GM23338 (cell line): ENCODE data around the gene ENTPD6. TPM values are rescaled to one million over a fixed set of nuclear protein-coding genes. Genes with fewer than 3 reads are reported as not detected.

Experiments
- ATAC-seq: fragments of 200-7000 bp; cut with Tn5 transposase; 3 replicates; pipeline ENCODE4 v1.9.1; 2020
- DNase-seq: peaks from one replicate; pipeline ENCODE4 v3.0.0-alpha.2; 2015; ENCODE audit warnings: low spot score
- H2AFZ ChIP-seq: fragments of 200-600 bp; sonication (generic); 2 replicates; pipeline ENCODE4 v1.8.0; 2016; ENCODE audit warnings: antibody characterized with exemption, mild to moderate bottlenecking, moderate library complexity
- H3F3A ChIP-seq: fragments of 200-600 bp; sonication (generic); replicated peaks from 2 replicates; pipeline ENCODE4 v1.8.0; 2017; ENCODE audit warnings: antibody characterized with exemption, mixed run types, low read depth
- H3K27ac ChIP-seq: fragments of 200-600 bp; sonication (generic); 2 replicates; pipeline ENCODE4 v1.6.1; 2016; ENCODE audit warnings: low read depth
- H3K27me3 ChIP-seq: fragments of 200-600 bp; sonication (generic); 2 replicates; pipeline ENCODE4 v1.8.0; 2016; ENCODE audit warnings: mild to moderate bottlenecking, mixed run types, moderate library complexity; ENCODE audit not compliant: insufficient read depth
- H3K36me3 ChIP-seq: fragments of 200-600 bp; sonication (generic); 2 replicates; pipeline ENCODE4 v1.8.0; 2016; ENCODE audit warnings: mild to moderate bottlenecking; ENCODE audit not compliant: insufficient read depth
- H3K4me1 ChIP-seq: fragments of 200-600 bp; sonication (generic); 2 replicates; pipeline ENCODE4 v1.8.0; 2016; ENCODE audit warnings: mild to moderate bottlenecking, moderate library complexity; ENCODE audit not compliant: insufficient read depth
- H3K4me2 ChIP-seq: fragments of 200-600 bp; sonication (generic); 2 replicates; pipeline ENCODE4 v1.7.1; 2017; ENCODE audit warnings: mixed run types
- H3K4me3 ChIP-seq: fragments of 200-600 bp; sonication (generic); 2 replicates; pipeline ENCODE4 v1.6.1; 2016; ENCODE audit warnings: mixed run types
- H3K79me2 ChIP-seq: fragments of 200-600 bp; sonication (generic); replicated peaks from 2 replicates; pipeline ENCODE4 v1.8.0; 2017; ENCODE audit warnings: mild to moderate bottlenecking; ENCODE audit not compliant: insufficient read depth
- H3K9me2 ChIP-seq: fragments of 200-600 bp; sonication (generic); 2 replicates; pipeline ENCODE4 v1.8.0; 2017; ENCODE audit not compliant: insufficient read depth
- H4K20me1 ChIP-seq: fragments of 200-600 bp; sonication (generic); replicated peaks from 2 replicates; pipeline ENCODE4 v1.8.0; 2017; ENCODE audit warnings: mild to moderate bottlenecking; ENCODE audit not compliant: insufficient read depth
- H3K27ac Mint-ChIP-seq: 2 replicates; pipeline ENCODE4 v1.8.0; 2020; ENCODE audit warnings: inconsistent platforms, mild to moderate bottlenecking, moderate library complexity, mixed read lengths
- H3K27me3 Mint-ChIP-seq: 3 replicates; pipeline ENCODE4 v1.8.0; 2022; ENCODE audit warnings: low read depth, mild to moderate bottlenecking, moderate library complexity, mixed read lengths, inconsistent platforms; ENCODE audit not compliant: insufficient read depth, poor library complexity
- H3K36me3 Mint-ChIP-seq: 3 replicates; pipeline ENCODE4 v1.8.0; 2021; ENCODE audit warnings: low read depth, mild to moderate bottlenecking, inconsistent platforms, moderate library complexity, mixed read lengths
- H3K4me1 Mint-ChIP-seq: 3 replicates; pipeline ENCODE4 v1.8.0; 2020; ENCODE audit warnings: mild to moderate bottlenecking, inconsistent platforms, mixed read lengths
- H3K4me3 Mint-ChIP-seq: 3 replicates; pipeline ENCODE4 v1.8.0; 2021; ENCODE audit warnings: moderate library complexity, mild to moderate bottlenecking, inconsistent platforms, mixed read lengths
- H3K9me3 Mint-ChIP-seq: 3 replicates; pipeline ENCODE4 v1.8.0; 2020; ENCODE audit warnings: moderate library complexity, mild to moderate bottlenecking, inconsistent platforms, mixed read lengths
- ETS1 ChIP-seq: IDR thresholded peaks from 2 replicates; pipeline ENCODE4 v1.6.1; 2016; ENCODE audit warnings: antibody characterized with exemption
- EZH2 ChIP-seq: fragments of 200-600 bp; sonication (generic); IDR thresholded peaks from one replicate; pipeline ENCODE4 v1.8.0; 2017; ENCODE audit warnings: antibody characterized with exemption, mild to moderate bottlenecking, low read depth; ENCODE audit not compliant: unreplicated experiment
- POLR2AphosphoS5 ChIP-seq: IDR thresholded peaks from 2 replicates; pipeline ENCODE4 v1.6.1; 2016; ENCODE audit warnings: antibody characterized with exemption, low read depth
- STAT1 ChIP-seq: IDR thresholded peaks from one replicate; pipeline ENCODE4 v1.6.1; 2016; ENCODE audit warnings: antibody characterized with exemption; ENCODE audit not compliant: unreplicated experiment
- ZNF114 ChIP-seq: fragments of 250-450 bp; sonication (Bioruptor Pico); IDR thresholded peaks from 2 replicates; pipeline ENCODE4 v1.5.0; 2020; ENCODE audit warnings: mild to moderate bottlenecking, moderate library complexity
- polyA plus RNA-seq: library from polyadenylated mRNA; unstranded; fragments of >200 nt; fragmentation: Nextera tagmentation; extraction: Ambion mirVana; gene quantifications from 2 replicates; pipeline ENCODE4 v1.2.1, GENCODE V29; 2016
- total RNA-seq: library from RNA; depleted of rRNA; stranded (reverse); fragments of >200 nt; shearing (Covaris generic); gene quantifications from 2 replicates; pipeline ENCODE4 v1.2.3, GENCODE V29; 2014
- TF ChIP-seq, protein P1 (sequence below): fragments of 250-450 bp; sonication (Bioruptor Pico); IDR thresholded peaks from 2 replicates; pipeline ENCODE4 v1.5.0; 2020; ENCODE audit warnings: mild to moderate bottlenecking, moderate library complexity

The ENTPD6 gene
- total and polyA plus RNA-seq, 2 experiments from 2014 or later = 19.3 to 45.9 TPM

DNA sequence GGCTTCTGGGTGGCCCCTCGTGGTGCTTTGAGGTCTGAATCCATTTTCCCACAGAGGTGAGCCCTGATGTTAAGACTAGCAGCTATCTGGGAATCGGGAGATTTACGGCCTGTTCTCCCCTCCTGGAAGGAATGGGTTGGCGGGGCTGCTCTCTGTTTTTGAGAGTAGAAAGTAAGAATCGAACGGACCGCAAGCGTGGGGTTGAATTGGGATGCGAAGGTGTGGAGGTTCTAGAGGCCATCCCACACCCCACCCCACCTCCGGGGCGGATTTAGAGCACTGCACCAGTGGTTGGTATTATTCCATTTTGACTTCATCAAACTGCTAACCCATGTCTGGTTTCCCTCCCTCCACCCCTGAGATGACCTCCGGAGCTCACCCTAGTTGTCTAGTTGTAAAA, 63.8 kb downstream of the ENTPD6 start (continued):
- TF ChIP-seq, protein P1, sequence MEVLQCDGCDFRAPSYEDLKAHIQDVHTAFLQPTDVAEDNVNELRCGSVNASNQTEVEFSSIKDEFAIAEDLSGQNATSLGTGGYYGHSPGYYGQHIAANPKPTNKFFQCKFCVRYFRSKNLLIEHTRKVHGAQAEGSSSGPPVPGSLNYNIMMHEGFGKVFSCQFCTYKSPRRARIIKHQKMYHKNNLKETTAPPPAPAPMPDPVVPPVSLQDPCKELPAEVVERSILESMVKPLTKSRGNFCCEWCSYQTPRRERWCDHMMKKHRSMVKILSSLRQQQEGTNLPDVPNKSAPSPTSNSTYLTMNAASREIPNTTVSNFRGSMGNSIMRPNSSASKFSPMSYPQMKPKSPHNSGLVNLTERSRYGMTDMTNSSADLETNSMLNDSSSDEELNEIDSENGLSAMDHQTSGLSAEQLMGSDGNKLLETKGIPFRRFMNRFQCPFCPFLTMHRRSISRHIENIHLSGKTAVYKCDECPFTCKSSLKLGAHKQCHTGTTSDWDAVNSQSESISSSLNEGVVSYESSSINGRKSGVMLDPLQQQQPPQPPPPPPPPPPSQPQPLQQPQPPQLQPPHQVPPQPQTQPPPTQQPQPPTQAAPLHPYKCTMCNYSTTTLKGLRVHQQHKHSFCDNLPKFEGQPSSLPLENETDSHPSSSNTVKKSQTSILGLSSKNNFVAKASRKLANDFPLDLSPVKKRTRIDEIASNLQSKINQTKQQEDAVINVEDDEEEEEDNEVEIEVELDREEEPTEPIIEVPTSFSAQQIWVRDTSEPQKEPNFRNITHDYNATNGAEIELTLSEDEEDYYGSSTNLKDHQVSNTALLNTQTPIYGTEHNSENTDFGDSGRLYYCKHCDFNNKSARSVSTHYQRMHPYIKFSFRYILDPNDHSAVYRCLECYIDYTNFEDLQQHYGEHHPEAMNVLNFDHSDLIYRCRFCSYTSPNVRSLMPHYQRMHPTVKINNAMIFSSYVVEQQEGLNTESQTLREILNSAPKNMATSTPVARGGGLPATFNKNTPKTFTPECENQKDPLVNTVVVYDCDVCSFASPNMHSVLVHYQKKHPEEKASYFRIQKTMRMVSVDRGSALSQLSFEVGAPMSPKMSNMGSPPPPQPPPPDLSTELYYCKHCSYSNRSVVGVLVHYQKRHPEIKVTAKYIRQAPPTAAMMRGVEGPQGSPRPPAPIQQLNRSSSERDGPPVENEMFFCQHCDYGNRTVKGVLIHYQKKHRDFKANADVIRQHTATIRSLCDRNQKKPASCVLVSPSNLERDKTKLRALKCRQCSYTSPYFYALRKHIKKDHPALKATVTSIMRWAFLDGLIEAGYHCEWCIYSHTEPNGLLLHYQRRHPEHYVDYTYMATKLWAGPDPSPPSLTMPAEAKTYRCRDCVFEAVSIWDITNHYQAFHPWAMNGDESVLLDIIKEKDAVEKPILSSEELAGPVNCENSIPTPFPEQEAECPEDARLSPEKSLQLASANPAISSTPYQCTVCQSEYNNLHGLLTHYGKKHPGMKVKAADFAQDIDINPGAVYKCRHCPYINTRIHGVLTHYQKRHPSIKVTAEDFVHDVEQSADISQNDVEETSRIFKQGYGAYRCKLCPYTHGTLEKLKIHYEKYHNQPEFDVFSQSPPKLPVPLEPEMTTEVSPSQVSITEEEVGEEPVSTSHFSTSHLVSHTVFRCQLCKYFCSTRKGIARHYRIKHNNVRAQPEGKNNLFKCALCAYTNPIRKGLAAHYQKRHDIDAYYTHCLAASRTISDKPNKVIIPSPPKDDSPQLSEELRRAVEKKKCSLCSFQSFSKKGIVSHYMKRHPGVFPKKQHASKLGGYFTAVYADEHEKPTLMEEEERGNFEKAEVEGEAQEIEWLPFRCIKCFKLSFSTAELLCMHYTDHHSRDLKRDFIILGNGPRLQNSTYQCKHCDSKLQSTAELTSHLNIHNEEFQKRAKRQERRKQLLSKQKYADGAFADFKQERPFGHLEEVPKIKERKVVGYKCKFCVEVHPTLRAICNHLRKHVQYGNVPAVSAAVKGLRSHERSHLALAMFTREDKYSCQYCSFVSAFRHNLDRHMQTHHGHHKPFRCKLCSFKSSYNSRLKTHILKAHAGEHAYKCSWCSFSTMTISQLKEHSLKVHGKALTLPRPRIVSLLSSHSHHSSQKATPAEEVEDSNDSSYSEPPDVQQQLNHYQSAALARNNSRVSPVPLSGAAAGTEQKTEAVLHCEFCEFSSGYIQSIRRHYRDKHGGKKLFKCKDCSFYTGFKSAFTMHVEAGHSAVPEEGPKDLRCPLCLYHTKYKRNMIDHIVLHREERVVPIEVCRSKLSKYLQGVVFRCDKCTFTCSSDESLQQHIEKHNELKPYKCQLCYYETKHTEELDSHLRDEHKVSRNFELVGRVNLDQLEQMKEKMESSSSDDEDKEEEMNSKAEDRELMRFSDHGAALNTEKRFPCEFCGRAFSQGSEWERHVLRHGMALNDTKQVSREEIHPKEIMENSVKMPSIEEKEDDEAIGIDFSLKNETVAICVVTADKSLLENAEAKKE (CRISPR knock-in tag) = no peak
- TF ChIP-seq POLR2AphosphoS5 = no peak

DNA sequence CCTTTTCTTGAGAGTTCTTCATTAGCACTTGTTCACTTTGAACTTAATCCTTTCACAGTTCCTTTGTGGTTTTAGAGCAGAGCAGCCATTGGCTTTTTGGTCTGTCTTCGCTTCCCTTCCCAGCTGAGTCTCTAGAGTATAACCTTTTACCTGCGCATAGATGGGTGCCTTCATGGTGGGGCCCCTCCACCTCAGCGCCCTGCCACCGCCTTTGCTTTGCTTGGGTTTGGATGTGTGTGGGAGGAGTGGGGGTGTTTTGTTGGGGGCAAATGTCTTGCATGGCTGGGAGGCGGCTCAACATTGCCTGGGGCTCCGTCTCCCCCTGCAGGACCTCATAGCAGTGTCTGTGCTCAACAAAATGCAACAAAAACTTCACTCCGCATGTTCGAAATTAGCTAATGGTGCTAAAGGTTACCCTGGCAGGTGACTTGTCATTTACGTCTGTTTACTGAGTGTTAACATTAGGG, 64.3 kb downstream of the ENTPD6 start:
- ATAC-seq = no peak
- Mint-ChIP-seq H3K9me3 (peaks cover 12% of the 10 kb centered on the region), H3K27ac (no peak overlapping the region), H3K27me3 (peaks cover 2% of the 10 kb centered on the region), H3K4me3 (no peak overlapping the region), H3K4me1 (no peaks in the 10 kb centered on the region), H3K36me3 (peaks cover 47% of the 10 kb centered on the region)
- Histone ChIP-seq H3K9me2 (no peaks in the 10 kb centered on the region), H4K20me1 (peaks cover 15% of the 10 kb centered on the region), H3F3A (no peaks in the 10 kb centered on the region), H3K27ac (no peak overlapping the region), H3K4me1 (no peaks in the 10 kb centered on the region), H3K4me2 (no peak overlapping the region), H2AFZ (no peak overlapping the region), H3K4me3 (no peak overlapping the region), H3K79me2 (peaks cover 29% of the 10 kb centered on the region), H3K27me3 (no peaks in the 10 kb centered on the region), H3K36me3 (peaks cover 5% of the 10 kb centered on the region; the same call in 1 of the 2 replicates)
- DNase-seq = no peak
- TF ChIP-seq EZH2 (no peak), POLR2AphosphoS5 (no peak), ETS1 (no peak), STAT1 (no peak), ZNF114 (no peak)
- TF ChIP-seq, protein P1 (CRISPR knock-in tag) = no peak
